Occipital lobe (tissue), 2 donors: ENCODE results near the gene WWOX. TPM values are rescaled to one million over a fixed set of nuclear protein-coding genes. Genes with fewer than 3 reads are reported as not detected.
A peak's percentile ranks its signal among the peaks of the same experiment; 100 is the strongest.
"Not testable (repeated sequence)": the region's sequence is repeated elsewhere in the genome, so short reads cannot be mapped to it uniquely, and the experiment has no call there.

Experiments
- DNase-seq: peaks from one replicate; lab custom pipeline; 2025; lab: John Stamatoyannopoulos, UW
- total RNA-seq: library from RNA; depleted of rRNA; stranded (reverse); fragments of >200 nt; gene quantifications from one replicate; pipeline ENCODE4 v1.2.3, GENCODE V29; 2014

WWOX gene
- total RNA-seq, result 20.9 TPM

GRCh38 chr16:78099271-78100111 lies at the start of gene WWOX:
Gene WWOX (plus strand): TSS chr16:78099654.
- peak; percentile 96 for DNase-seq

DNA sequence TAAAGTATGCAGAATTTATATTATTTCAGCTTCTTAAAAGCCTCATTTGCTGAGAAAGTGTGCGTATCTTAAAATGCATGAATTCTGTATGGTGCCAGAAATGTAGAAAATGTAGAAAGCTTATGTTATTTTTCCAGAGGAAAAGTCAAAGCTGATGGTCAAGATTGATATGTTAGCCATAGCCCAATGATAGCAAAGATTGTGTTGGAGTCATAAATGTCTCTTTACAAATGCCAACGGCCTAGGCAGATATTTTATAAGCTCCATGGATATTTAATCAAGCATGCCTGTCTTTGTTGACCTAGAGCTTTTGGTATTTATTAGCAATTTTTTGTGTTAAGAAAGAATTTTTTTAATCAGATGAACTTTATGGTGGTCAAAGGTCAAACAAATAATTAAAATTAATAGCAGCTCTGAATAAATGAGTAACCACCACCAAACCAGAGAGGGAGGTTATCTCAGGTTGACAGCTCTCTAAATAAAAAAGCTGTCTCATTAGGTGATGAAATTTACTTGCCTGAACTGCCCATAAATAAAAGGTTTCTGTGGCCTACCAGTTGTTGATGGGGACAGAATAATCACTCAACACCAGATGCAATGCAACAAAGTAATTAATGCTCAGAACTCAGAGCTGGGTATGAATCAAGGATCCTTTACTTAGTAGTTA lies 48.6 kb upstream of the WWOX start:
- DNase-seq, result no peak

DNA sequence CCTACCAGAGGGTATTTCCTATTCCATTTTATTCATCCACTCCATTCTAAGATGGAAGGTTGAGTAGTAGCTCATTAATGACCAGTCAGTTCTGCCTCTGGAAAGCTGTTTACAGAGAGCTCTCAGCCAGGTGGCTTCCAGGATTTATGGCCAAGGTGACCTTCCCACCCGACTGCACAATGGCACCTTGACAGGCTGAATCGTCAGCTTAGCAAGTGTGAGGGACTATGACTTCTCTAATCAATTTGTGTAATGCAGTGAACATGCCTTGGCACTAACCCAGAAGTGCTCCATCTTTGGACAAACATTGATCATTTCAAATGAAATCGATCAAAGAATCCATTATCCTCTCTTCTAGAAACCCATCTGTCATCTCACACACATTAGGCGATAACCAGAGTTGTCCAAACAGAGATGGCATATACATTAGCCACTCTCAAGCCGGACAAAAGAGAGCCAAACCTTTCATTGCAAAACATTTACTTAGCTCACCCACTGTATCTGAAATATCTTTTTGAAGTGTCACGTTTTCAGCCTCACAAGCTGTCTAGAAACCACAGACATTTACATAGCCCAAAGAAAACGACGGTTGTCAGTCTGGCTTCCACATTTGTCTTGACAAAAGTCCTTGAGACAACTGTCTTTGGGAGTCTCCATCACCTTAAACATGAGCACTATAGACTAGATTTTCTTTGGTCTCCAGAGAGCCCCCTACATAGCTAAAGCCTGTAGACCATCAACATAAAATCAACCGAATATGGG lies 41.5 kb upstream of the WWOX start:
- no peak for DNase-seq

DNA sequence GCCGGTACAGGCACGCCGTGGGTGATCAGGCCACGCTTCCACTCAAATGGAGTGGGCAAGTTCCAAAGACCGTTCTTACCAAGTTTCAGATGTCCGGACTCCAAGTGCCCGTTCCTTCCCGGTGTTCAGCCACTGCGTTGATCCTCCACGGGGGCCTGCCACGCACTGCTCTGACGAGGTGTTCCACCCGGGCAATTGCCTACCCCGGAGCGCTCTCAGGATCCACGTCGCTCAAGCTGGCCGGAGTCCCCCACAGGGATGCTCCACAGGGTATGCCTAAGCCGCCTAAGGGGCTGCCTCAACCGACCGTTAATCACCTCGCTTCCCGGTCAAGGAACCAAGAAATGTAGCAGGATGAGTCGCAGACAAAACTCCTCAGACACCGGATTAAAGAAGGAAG lies 39.6 kb upstream of the WWOX start:
- not testable (repeated sequence) for DNase-seq

- DNase-seq, result no peak
Observed at GRCh38 chr16:78060295-78060694, 39.2 kb upstream of the WWOX start.

GRCh38 chr16:78060809-78061208 lies 38.6 kb upstream of the WWOX start:
- DNase-seq, result no peak

DNA sequence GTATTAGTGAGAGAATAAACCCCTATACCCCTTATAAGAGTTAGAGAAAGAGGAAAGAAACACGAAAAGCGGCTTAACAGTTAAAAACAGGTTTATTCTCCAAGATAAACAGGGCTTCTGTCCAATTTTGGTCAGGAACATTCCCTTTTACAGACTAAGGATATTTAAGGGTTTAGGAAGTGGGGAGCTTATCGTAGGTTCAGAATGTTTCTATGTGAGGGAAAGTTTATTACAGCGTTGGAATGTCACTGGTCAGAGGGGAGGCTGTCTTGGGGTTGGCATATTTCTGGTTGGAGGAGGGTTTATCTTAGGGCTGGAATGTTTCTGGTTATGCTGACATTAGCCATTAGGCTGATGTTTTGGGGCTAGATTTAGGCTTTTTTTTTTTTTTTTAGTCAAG lies 34.1 kb upstream of the WWOX start:
- no peak for DNase-seq

GRCh38 chr16:78069913-78070312 lies 29.5 kb upstream of the WWOX start:
- no peak for DNase-seq

DNA sequence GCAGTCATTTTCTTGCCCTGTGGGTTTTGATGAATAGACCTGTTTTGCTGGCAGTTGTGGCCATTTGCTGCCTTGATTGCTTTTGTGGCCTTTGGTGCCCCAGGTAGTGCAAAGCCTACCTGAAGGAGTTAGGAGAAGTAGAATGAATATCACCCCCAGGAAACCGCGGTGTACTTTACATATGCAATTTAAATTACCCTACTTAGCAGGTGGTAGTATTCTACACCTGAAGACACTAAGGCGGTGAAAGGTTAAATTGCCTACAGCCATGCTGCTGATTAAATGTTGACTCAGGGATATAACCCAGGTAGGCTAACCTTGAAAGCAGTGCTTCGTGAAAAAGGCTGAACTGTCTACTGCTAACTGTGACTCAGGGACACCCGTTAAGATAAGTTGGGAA lies 27.2 kb upstream of the WWOX start:
- no peak for DNase-seq

DNA sequence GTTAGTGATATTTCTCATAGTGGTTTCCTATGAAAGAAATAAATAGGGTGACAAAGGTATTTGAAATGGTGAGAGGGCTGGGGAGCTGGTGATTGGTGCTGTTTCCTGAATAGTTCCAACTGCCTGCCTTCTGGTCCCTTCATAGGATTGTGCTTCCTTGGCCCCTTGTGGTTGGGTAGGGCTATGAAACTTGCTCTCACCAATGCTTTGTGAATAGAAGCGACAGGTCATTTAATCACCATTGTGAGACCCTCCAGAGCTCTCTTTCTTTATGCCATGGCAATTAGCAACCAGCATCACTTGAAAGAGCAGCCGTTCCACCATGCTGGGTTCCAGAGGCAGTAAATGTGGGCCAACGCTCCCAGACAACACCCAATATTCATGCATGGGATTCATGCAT lies 23.7 kb upstream of the WWOX start:
- DNase-seq, result no peak

DNA sequence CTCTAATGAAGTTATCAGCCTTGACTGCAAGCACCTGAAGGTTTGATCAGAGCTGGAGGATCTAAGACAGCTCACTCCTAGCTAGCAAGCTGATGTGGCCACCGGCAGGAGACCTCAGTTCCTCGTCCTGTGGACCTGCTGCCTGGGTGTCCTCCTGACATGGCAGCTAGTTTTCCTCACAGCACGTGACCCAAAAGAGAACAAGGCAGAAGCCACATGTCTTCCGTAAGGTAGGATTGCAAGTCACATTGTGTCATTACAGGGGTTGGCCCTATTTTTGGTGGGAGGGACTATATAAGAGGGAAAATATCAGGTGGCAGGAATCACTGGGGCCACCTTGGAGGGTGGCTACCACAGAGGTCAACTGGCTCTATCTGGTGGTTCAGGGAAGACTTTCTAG lies 18.1 kb upstream of the WWOX start:
- no peak for DNase-seq

DNA sequence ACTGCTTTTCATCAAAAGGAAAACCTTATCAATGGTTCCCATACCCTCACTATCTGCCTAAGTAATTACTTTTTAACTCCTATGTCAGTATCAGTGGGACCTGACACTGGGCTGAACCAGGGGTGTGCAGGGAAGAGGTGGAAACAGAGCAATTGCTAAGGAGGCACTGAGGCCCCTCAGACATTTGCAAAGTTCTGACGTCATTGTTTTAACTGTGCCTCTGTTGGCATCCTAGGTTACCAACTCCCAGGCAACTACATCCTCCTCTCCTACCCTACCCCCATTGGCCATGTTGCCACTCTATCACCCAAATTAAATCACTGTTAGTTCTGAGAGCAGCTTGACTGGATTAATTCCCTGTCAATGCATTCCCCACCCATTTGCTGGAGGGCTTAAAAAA lies 8.0 kb upstream of the WWOX start:
- DNase-seq, result no peak

DNA sequence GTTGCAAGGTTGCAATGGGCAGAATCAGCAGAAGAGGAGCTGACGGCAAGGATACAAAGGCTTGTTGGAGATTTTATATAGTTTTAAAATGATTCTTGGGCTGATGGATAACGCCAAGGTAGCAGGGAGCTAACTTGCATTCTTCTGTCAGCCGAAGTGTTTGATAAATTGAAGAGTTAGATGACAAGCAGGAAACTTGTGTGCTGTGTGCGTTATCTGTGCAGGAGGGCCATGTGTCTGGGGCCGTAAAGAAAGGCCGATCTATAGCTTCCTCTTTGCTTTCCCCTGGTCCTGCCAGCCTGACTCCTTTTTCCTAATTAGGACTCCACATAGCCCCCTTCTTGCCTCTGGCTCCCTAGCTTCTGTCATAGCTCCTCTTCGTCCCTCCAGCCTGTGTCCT lies 6.7 kb upstream of the WWOX start:
- DNase-seq, result no peak

DNA sequence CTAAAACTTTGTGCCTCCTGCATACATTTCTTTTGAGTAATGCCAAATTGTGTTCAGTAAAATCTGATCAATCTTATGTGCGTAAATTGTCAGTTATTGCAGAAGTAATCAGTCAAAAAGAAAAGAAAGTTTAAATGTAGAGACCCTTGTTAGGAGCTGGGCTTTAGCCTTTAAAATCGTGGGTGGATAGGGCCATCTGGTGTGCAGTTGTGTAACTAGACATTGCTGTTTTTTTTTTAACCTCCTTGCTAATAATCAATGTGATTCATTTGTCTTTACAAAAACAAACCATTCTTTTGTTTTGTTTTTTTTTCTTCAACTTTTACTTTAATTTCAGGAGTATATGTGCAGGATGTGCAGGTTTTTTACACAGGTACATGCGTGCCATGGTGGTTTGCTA lies 5.3 kb upstream of the WWOX start:
- DNase-seq, result no peak

DNA sequence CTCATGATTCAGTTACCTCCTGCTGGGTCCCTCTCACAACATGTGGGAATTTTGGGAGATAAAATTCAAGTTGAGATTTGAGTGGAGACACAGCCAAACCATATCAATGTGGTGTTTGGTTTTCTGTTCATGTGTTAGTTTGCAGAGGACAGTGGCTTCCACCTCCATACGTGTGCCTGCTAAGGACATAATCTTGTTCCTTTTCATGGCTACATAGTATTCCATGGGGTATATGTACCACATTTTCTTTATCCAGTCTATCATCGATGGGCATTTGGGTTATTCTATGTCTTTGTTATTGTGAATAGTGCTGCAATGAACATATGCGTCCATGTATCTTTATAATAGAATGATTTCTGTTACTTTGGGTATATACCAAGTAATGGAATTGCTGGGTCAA lies 4.5 kb upstream of the WWOX start:
- DNase-seq, result no peak

GRCh38 chr16:78096386-78096785 lies 3.1 kb upstream of the WWOX start:
- DNase-seq, result no peak

DNA sequence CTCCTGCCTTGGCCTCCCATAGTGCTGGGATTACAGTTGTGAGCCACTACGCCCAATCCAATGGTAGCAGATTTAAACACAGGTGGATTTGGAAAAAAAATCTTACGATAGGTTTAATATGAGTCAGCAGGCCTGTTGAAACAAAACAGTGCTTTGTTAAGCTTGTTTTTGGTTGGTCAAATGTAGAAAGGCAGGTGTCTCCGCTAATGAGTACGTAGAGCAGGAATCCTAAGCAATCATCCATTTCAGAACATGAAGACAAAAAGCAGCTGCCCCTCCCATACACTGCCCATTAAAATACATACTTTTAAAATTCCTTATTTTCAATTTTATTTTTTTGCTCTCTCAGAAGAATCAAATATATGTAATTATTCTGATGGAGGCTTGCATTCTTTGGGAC lies 1.9 kb upstream of the WWOX start:
- DNase-seq, result no peak

- DNase-seq, result no peak
Observed at GRCh38 chr16:78098087-78098486, 1.4 kb upstream of the WWOX start.

DNA sequence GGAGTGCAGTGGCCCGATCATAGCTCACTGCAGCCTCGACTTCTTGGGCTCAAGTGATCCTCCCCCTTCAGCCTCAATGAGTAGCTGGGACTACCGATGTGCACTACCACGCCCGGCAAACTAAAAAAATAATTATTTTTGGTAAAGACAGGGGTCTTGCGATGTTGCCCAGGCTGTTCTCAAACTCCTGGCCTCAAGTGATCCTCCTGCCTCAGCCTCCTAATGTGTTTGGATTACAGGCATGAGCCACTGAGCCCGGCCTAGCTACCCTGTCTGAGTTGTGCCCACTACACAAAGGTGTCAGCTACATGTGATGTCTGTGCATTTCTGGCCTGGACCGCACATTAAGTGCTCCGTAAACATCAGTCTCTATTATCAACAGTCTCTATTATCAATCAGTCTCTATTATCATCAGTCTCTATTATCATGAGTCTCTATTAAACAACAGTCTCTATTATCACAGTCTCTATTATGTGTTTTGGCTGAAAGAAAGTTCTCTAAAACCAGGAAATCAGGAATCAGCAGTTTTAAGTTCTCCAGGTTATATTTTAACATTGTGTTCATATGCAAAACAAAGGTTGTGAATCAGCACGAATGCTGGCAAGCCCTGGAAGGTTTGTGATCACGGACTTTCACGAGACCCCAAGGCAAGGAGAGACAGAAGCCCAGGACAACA lies 721 bp upstream of the WWOX start:
- no peak for DNase-seq

DNA sequence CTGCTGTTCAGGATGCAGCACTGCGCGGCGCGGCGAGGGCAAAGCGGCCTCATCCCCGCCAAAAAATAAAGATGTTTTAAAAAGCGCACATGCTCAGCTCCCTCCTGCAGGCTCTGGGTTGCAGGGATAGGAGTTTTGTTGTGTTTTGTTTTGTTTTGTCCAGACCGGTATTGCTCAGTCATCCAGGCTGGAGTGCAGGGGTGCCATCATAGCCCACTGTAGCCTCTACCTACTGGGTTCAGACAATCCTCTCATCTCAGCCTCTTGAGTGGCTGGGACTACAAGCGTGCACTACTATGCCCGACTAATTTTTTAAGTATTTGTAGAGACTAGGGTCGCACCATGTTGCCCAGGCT lies 636 bp downstream of the WWOX start:
- no peak for DNase-seq

GRCh38 chr16:78102122-78102660 lies 2.7 kb downstream of the WWOX start:
- no peak for DNase-seq

- no peak for DNase-seq
Observed at GRCh38 chr16:78102865-78103264, 3.4 kb downstream of the WWOX start.
